Right lobe of liver (tissue), 6 donors: ENCODE measurements around the gene TMCC3. TPM values are rescaled to one million over a fixed set of nuclear protein-coding genes. Genes with fewer than 3 reads are reported as not detected.
A peak's percentile ranks its signal among the peaks of the same experiment; 100 is the strongest.
"Not testable (repeated sequence)": the region's sequence is repeated elsewhere in the genome, so short reads cannot be mapped to it uniquely, and the experiment has no call there.

ENCODE experiments used
- ATAC-seq, 4 donors: fragments of 200-7000 bp; cut with Tn5 transposase; one replicate each; pipeline ENCODE4 v1.9.1; 2020; ENCODE audit warnings: mild to moderate bottlenecking in 4 of 4, moderate library complexity in 4 of 4
- DNase-seq, 3 donors: peaks; one replicate each; pipeline ENCODE4 v3.0.0-alpha.2; 2020
- H3K27ac ChIP-seq, 3 donors: fragments of 200-600 bp; one replicate each; pipeline ENCODE4 v1.8.0; 2022
- H3K27me3 ChIP-seq, 2 donors: fragments of 200-600 bp; one replicate each; pipeline ENCODE4 v1.8.0; 2022
- H3K36me3 ChIP-seq, 4 donors: fragments of 200-600 bp; sonication (generic) in 1 of 4; one replicate each; pipeline versions ENCODE4 v1.5.1 to v1.8.0; 2017 to 2022; ENCODE audit warnings: control low read depth in 1 of 4
- H3K4me1 ChIP-seq, 4 donors: fragments of 200-600 bp; sonication (generic) in 1 of 4; one replicate each; pipeline versions ENCODE4 v1.5.1 to v1.8.0; 2017 to 2022; ENCODE audit warnings: control low read depth in 1 of 4
- H3K4me3 ChIP-seq, 3 donors: fragments of 200-600 bp; one replicate each; pipeline ENCODE4 v1.8.0; 2022
- H3K9me3 ChIP-seq, 4 donors: fragments of 200-600 bp; sonication (generic) in 1 of 4; one replicate each; pipeline versions ENCODE4 v1.5.1 to v1.8.0; 2017 to 2022; ENCODE audit warnings: control low read depth in 1 of 4
- CTCF ChIP-seq, 4 donors: fragments of 200-600 bp in 3 of 4; fragments of 450-650 bp in 1 of 4; IDR thresholded peaks; one replicate each; pipeline versions ENCODE4 v1.5.1 to v1.8.0; 2016 to 2022; ENCODE audit warnings: antibody characterized with exemption in 4 of 4, mild to moderate bottlenecking in 2 of 4
- POLR2A ChIP-seq: fragments of 450-650 bp; IDR thresholded peaks from one replicate; pipeline ENCODE4 v1.6.1; 2017; ENCODE audit warnings: antibody characterized with exemption, mild to moderate bottlenecking
- WGBS: methylation state at CpG from one replicate; pipeline ENCODE4 v1.1.6; 2018; ENCODE audit warnings: low coverage, low lambda C conversion rate; ENCODE audit not compliant: insufficient coverage; ENCODE audit errors: missing lambda C conversion rate; 5-methylcytosine and 5-hydroxymethylcytosine counted together
- intact Hi-C, 2 donors: fragments of 100-400 bp; cut with DNase I; formaldehyde crosslinking; loops; one replicate each; pipeline versions ENCODE4 v1.11.2 to v1.14.1; 2022
- total RNA-seq, 6 experiments: library from RNA; depleted of rRNA in 2 of 6; stranded (reverse); fragments of >200 nt in 2 of 6; fragmentation: NEBNext Ultra II Directional in 3 of 6; extraction: Animal tissue kit (Norgen Biotek cat#: 25700) in 3 of 6; gene quantifications; one replicate each; pipeline versions ENCODE4 v1.1.0 to v1.2.4, GENCODE V29; 2016 to 2023
- donor health status: DM: no; HTN: yes; CAD: no.
- donor health status: DM: no; HTN: no; CAD: no.
- donor health status: DM: no; HTN: no; CAD: no.
- donor health status: DM: no; HTN: yes; CAD: no.
- donor health status: DM: no; HTN: yes; CAD: no.

TMCC3 gene
- total RNA-seq, 6 experiments from 2014 or later: 2.1 to 6.2 (median 3.2) TPM

GRCh38 chr12:94595152-94595551 lies 55.2 kb downstream of the TMCC3 start:
- no peak for DNase-seq
- Histone ChIP-seq H3K27me3 (no peaks in the 10 kb centered on the region), H3K4me3 (no peak overlapping the region), H3K9me3 (no peaks in the 10 kb centered on the region), H3K36me3 (no peaks in the 10 kb centered on the region), H3K4me1 (no peaks in the 10 kb centered on the region), H3K27ac (no peak overlapping the region)
- TF ChIP-seq POLR2A (no peak), CTCF (IDR thresholded peaks at IDR 0.05) (no peak)
- WGBS: 58% methylated on average over 2 of the region's 3 CpGs
- no peak for ATAC-seq
- intact Hi-C loops: no loop called here

- no peak for DNase-seq
- intact Hi-C loops: no loop called here
- H3K36me3 ChIP-seq: no peaks in the 10 kb centered on the region
- no peak overlapping the region for H3K27ac ChIP-seq
- WGBS: 33% methylated on average over 1 of the region's 3 CpGs
- no peaks in the 10 kb centered on the region for H3K27me3 ChIP-seq
- no peaks in the 10 kb centered on the region for H3K4me1 ChIP-seq
- ATAC-seq: no peak
- H3K4me3 ChIP-seq: no peak overlapping the region
- H3K9me3 ChIP-seq: no peaks in the 10 kb centered on the region
- no peak for TF ChIP-seq POLR2A
- no peak for TF ChIP-seq CTCF (IDR thresholded peaks at IDR 0.05)
These were observed 55.9 kb downstream of the TMCC3 start for GRCh38 chr12:94594443-94594825.

- Histone ChIP-seq H3K36me3 (no peaks in the 10 kb centered on the region), H3K9me3 (no peaks in the 10 kb centered on the region), H3K4me3 (no peak overlapping the region), H3K27me3 (no peaks in the 10 kb centered on the region), H3K4me1 (no peaks in the 10 kb centered on the region), H3K27ac (no peak overlapping the region)
- TF ChIP-seq POLR2A (no peak), CTCF (IDR thresholded peaks at IDR 0.05) (no peak)
- 75% methylated on average over 3 of the region's 4 CpGs for WGBS
- intact Hi-C loops: no loop called here
- DNase-seq (no peak), ATAC-seq (no peak)
These were observed 56.4 kb downstream of the TMCC3 start for GRCh38 chr12:94593822-94594442.

GRCh38 chr12:94592723-94593122 lies 57.6 kb downstream of the TMCC3 start:
- H3K9me3 ChIP-seq, ATAC-seq, H3K27me3 ChIP-seq, DNase-seq, H3K4me3 ChIP-seq, H3K36me3 ChIP-seq, H3K27ac ChIP-seq, H3K4me1 ChIP-seq, intact Hi-C loops: not testable (repeated sequence)
- 88% methylated on average over 9 of the region's 9 CpGs for WGBS

- ATAC-seq: peak in 2 of 4 donors; percentile 40 to 56
- Histone ChIP-seq H3K4me1 (peaks cover 0 to 6% (median 0%) of the 10 kb centered on the region in 4 donors), H3K4me3 (no peak overlapping the region), H3K27ac (no peak overlapping the region), H3K36me3 (no peaks in the 10 kb centered on the region), H3K9me3 (no peaks in the 10 kb centered on the region), H3K27me3 (no peaks in the 10 kb centered on the region)
- no peak for DNase-seq
- intact Hi-C loops: no loop called here
- TF ChIP-seq CTCF (IDR thresholded peaks at IDR 0.05) (no peak), POLR2A (no peak)
- WGBS: 67% methylated on average over 6 of the region's 6 CpGs
These were observed 58.3 kb downstream of the TMCC3 start for GRCh38 chr12:94592080-94592479.
